ENCODE measurements around the gene CREBZF. TPM values are rescaled to one million over a fixed set of nuclear protein-coding genes. Genes with fewer than 3 reads are reported as not detected.

The CREBZF gene
- total RNA-seq, 1 experiment from 2014 or later: 54.6 TPM

DNA sequence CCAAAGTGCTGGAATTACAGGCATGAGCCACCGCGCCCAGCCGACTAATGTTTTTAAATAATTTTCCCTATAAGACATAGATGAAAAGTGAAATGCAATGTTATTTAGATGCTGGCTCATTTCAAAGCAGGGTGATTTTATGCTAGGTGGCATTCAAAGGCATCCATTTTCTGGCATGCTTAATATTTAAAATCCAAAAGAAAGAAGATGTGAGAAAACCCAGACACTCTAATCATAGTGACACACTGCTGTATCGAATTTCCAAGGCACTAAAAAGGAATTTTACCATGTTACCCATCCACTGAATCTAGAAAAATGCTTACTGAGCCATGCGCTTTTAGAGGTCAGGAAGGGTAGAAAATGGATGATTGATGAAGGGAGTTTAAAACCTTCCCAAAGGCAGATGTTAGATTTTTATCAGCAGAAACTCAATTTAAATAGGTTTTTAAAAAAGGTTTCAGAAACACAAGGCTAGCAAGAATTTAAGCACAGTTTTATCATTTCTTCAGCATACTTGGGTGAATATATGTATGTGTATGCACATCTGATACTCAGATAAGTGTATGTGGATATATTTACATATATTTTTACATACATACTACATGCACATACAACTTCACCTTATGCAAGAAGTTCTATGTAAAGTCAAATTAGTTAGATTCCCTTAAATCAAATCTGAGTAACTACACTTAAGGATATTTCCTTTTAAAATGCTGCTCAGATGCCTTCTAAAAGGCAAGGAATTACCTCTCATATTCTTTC, 45.2 kb upstream of the CREBZF start:
- Mint-ChIP-seq H3K4me3 (no peak overlapping the region), H3K9me3 (peaks cover 5% of the 10 kb centered on the region; the same call in 1 of the 2 replicates), H3K36me3 (no peaks in the 10 kb centered on the region), H3K27me3 (ENCODE audit: low read depth) (no peaks in the 10 kb centered on the region), H3K27ac (no peak overlapping the region), H3K4me1 (no peaks in the 10 kb centered on the region)
- POLR2A ChIA-PET: no interaction called here
- DNase-seq (ENCODE audit: low spot score) (no peak), ATAC-seq (no peak)
- TF ChIP-seq, protein P1, sequence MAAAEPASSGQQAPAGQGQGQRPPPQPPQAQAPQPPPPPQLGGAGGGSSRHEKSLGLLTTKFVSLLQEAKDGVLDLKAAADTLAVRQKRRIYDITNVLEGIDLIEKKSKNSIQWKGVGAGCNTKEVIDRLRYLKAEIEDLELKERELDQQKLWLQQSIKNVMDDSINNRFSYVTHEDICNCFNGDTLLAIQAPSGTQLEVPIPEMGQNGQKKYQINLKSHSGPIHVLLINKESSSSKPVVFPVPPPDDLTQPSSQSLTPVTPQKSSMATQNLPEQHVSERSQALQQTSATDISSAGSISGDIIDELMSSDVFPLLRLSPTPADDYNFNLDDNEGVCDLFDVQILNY (CRISPR knock-in tag; IDR thresholded peaks at IDR 0.05): no peak
- TF ChIP-seq, protein P2, sequence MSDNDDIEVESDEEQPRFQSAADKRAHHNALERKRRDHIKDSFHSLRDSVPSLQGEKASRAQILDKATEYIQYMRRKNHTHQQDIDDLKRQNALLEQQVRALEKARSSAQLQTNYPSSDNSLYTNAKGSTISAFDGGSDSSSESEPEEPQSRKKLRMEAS (CRISPR knock-in tag; IDR thresholded peaks at IDR 0.05): no peak
- TF ChIP-seq TEAD4 (CRISPR knock-in tag; IDR thresholded peaks at IDR 0.05) (no peak), NFYB (CRISPR knock-in tag; conservative IDR thresholded peaks at IDR 0.05; ENCODE audit: low read depth) (no peak), NFE2L1 (CRISPR knock-in tag; IDR thresholded peaks at IDR 0.05) (no peak), ELF4 (CRISPR knock-in tag; IDR thresholded peaks at IDR 0.05; ENCODE audit: low read depth) (no peak), FOXP1 (CRISPR knock-in tag; IDR thresholded peaks at IDR 0.05; ENCODE audit: borderline replicate concordance) (no peak), GABPB1 (CRISPR knock-in tag; IDR thresholded peaks at IDR 0.05) (no peak), ZNF423 (CRISPR knock-in tag; IDR thresholded peaks at IDR 0.05) (no peak), KAT7 (CRISPR knock-in tag; IDR thresholded peaks at IDR 0.05; ENCODE audit: borderline replicate concordance) (no peak), NFATC4 (CRISPR knock-in tag; IDR thresholded peaks at IDR 0.05) (no peak), ZNF416 (CRISPR knock-in tag; IDR thresholded peaks at IDR 0.05) (no peak), CBFB (CRISPR knock-in tag; IDR thresholded peaks at IDR 0.05; ENCODE audit: low read depth) (no peak)
- TF ChIP-seq, protein P3, sequence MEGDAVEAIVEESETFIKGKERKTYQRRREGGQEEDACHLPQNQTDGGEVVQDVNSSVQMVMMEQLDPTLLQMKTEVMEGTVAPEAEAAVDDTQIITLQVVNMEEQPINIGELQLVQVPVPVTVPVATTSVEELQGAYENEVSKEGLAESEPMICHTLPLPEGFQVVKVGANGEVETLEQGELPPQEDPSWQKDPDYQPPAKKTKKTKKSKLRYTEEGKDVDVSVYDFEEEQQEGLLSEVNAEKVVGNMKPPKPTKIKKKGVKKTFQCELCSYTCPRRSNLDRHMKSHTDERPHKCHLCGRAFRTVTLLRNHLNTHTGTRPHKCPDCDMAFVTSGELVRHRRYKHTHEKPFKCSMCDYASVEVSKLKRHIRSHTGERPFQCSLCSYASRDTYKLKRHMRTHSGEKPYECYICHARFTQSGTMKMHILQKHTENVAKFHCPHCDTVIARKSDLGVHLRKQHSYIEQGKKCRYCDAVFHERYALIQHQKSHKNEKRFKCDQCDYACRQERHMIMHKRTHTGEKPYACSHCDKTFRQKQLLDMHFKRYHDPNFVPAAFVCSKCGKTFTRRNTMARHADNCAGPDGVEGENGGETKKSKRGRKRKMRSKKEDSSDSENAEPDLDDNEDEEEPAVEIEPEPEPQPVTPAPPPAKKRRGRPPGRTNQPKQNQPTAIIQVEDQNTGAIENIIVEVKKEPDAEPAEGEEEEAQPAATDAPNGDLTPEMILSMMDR (IDR thresholded peaks at IDR 0.05): no peak
- TF ChIP-seq, protein P4, sequence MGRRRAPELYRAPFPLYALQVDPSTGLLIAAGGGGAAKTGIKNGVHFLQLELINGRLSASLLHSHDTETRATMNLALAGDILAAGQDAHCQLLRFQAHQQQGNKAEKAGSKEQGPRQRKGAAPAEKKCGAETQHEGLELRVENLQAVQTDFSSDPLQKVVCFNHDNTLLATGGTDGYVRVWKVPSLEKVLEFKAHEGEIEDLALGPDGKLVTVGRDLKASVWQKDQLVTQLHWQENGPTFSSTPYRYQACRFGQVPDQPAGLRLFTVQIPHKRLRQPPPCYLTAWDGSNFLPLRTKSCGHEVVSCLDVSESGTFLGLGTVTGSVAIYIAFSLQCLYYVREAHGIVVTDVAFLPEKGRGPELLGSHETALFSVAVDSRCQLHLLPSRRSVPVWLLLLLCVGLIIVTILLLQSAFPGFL (CRISPR knock-in tag; IDR thresholded peaks at IDR 0.05; ENCODE audit: borderline replicate concordance): no peak
- TF ChIP-seq, protein P5, sequence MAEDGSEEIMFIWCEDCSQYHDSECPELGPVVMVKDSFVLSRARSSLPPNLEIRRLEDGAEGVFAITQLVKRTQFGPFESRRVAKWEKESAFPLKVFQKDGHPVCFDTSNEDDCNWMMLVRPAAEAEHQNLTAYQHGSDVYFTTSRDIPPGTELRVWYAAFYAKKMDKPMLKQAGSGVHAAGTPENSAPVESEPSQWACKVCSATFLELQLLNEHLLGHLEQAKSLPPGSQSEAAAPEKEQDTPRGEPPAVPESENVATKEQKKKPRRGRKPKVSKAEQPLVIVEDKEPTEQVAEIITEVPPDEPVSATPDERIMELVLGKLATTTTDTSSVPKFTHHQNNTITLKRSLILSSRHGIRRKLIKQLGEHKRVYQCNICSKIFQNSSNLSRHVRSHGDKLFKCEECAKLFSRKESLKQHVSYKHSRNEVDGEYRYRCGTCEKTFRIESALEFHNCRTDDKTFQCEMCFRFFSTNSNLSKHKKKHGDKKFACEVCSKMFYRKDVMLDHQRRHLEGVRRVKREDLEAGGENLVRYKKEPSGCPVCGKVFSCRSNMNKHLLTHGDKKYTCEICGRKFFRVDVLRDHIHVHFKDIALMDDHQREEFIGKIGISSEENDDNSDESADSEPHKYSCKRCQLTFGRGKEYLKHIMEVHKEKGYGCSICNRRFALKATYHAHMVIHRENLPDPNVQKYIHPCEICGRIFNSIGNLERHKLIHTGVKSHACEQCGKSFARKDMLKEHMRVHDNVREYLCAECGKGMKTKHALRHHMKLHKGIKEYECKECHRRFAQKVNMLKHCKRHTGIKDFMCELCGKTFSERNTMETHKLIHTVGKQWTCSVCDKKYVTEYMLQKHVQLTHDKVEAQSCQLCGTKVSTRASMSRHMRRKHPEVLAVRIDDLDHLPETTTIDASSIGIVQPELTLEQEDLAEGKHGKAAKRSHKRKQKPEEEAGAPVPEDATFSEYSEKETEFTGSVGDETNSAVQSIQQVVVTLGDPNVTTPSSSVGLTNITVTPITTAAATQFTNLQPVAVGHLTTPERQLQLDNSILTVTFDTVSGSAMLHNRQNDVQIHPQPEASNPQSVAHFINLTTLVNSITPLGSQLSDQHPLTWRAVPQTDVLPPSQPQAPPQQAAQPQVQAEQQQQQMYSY (CRISPR knock-in tag; IDR thresholded peaks at IDR 0.05): no peak
- CTCF ChIA-PET: no interaction called here

DNA sequence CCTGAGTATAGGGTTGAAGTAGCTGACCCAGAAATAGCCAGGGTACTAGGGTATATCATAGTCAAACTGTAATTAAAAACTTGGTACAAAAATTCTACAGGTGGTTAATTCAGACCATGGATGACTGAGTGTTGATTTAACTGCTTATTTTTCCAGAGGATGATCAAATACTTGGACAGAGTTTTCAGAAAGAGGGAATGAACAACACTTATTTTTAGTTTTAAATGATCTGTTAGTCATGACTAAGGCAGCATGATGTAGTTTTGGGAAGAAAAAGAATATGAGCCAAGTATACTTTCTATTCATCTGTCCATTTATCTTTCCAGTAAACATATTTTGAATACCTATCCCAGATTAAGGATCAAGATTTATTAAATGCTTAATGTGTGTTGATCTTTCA, 40.9 kb upstream of the CREBZF start:
- ATAC-seq (no peak), DNase-seq (ENCODE audit: low spot score) (no peak)
- ChIA-PET POLR2A (no interaction called here), CTCF (no interaction called here)
- Mint-ChIP-seq H3K27me3 (ENCODE audit: low read depth) (no peaks in the 10 kb centered on the region), H3K27ac (no peak overlapping the region), H3K4me1 (no peaks in the 10 kb centered on the region), H3K36me3 (no peaks in the 10 kb centered on the region), H3K9me3 (peaks cover 5% of the 10 kb centered on the region; the same call in 1 of the 2 replicates), H3K4me3 (no peak overlapping the region)
- TF ChIP-seq, protein P6, sequence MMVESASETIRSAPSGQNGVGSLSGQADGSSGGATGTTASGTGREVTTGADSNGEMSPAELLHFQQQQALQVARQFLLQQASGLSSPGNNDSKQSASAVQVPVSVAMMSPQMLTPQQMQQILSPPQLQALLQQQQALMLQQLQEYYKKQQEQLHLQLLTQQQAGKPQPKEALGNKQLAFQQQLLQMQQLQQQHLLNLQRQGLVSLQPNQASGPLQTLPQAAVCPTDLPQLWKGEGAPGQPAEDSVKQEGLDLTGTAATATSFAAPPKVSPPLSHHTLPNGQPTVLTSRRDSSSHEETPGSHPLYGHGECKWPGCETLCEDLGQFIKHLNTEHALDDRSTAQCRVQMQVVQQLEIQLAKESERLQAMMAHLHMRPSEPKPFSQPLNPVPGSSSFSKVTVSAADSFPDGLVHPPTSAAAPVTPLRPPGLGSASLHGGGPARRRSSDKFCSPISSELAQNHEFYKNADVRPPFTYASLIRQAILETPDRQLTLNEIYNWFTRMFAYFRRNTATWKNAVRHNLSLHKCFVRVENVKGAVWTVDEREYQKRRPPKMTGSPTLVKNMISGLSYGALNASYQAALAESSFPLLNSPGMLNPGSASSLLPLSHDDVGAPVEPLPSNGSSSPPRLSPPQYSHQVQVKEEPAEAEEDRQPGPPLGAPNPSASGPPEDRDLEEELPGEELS (CRISPR knock-in tag; IDR thresholded peaks at IDR 0.05): no peak
- TF ChIP-seq, protein P7, sequence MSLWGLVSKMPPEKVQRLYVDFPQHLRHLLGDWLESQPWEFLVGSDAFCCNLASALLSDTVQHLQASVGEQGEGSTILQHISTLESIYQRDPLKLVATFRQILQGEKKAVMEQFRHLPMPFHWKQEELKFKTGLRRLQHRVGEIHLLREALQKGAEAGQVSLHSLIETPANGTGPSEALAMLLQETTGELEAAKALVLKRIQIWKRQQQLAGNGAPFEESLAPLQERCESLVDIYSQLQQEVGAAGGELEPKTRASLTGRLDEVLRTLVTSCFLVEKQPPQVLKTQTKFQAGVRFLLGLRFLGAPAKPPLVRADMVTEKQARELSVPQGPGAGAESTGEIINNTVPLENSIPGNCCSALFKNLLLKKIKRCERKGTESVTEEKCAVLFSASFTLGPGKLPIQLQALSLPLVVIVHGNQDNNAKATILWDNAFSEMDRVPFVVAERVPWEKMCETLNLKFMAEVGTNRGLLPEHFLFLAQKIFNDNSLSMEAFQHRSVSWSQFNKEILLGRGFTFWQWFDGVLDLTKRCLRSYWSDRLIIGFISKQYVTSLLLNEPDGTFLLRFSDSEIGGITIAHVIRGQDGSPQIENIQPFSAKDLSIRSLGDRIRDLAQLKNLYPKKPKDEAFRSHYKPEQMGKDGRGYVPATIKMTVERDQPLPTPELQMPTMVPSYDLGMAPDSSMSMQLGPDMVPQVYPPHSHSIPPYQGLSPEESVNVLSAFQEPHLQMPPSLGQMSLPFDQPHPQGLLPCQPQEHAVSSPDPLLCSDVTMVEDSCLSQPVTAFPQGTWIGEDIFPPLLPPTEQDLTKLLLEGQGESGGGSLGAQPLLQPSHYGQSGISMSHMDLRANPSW (CRISPR knock-in tag; conservative IDR thresholded peaks at IDR 0.05; ENCODE audit: low read depth): no peak
- TF ChIP-seq, protein P1 (CRISPR knock-in tag; IDR thresholded peaks at IDR 0.05): no peak
- no peak for TF ChIP-seq GABPB1 (CRISPR knock-in tag; IDR thresholded peaks at IDR 0.05)
- TF ChIP-seq ZNF317 (CRISPR knock-in tag; IDR thresholded peaks at IDR 0.05; ENCODE audit: borderline replicate concordance, low read depth): no peak
